ENCODE measurements around the gene OR1J1.

OR1J1 gene

GRCh38 chr9:122518226-122518625 lies 40.5 kb upstream of the OR1J1 start:
- no peak overlapping the region for H3K4me3 ChIP-seq (ENCODE audit: low read depth, low read length)
- H3K9me3 ChIP-seq (ENCODE audit: severe bottlenecking): no peaks in the 10 kb centered on the region
- H3K27me3 ChIP-seq (ENCODE audit: insufficient read depth, low read depth, severe bottlenecking): no peaks in the 10 kb centered on the region
- DNase-seq: no peak
- H3K27ac ChIP-seq: no peak overlapping the region
- no peaks in the 10 kb centered on the region for H3K36me3 ChIP-seq
- TF ChIP-seq CTCF (IDR thresholded peaks at IDR 0.05; ENCODE audit: low read depth, low read length): no peak

GRCh38 chr9:122510502-122510901 lies 32.8 kb upstream of the OR1J1 start, which contains the start of gene OR1J2:
Gene OR1J2 (plus strand): TSS chr9:122510802. CDS start chr9:122510802, 0 bp downstream.
- Histone ChIP-seq H3K9me3 (ENCODE audit: severe bottlenecking) (no peaks in the 10 kb centered on the region), H3K36me3 (no peaks in the 10 kb centered on the region), H3K4me3 (ENCODE audit: low read depth, low read length) (no peak within 1 kb of the TSS), H3K27me3 (ENCODE audit: insufficient read depth, low read depth, severe bottlenecking) (no peaks in the 10 kb centered on the region), H3K27ac (no peak within 1 kb of the TSS)
- no peak for TF ChIP-seq CTCF (IDR thresholded peaks at IDR 0.05; ENCODE audit: low read depth, low read length)
- DNase-seq: no peak

GRCh38 chr9:122506964-122507363 lies 29.2 kb upstream of the OR1J1 start:
- no peaks in the 10 kb centered on the region for H3K27me3 ChIP-seq (ENCODE audit: insufficient read depth, low read depth, severe bottlenecking)
- H3K36me3 ChIP-seq: no peaks in the 10 kb centered on the region
- no peak overlapping the region for H3K27ac ChIP-seq
- DNase-seq: no peak
- no peak for TF ChIP-seq CTCF (IDR thresholded peaks at IDR 0.05; ENCODE audit: low read depth, low read length)
- no peaks in the 10 kb centered on the region for H3K9me3 ChIP-seq (ENCODE audit: severe bottlenecking)
- no peak overlapping the region for H3K4me3 ChIP-seq (ENCODE audit: low read depth, low read length)

GRCh38 chr9:122498883-122499288 lies 21.2 kb upstream of the OR1J1 start:
- DNase-seq: peak; percentile 82
- peak overlapping the region; percentile 29 for H3K27ac ChIP-seq
- H3K9me3 ChIP-seq (ENCODE audit: severe bottlenecking): peaks cover 5% of the 10 kb centered on the region
- no peaks in the 10 kb centered on the region for H3K27me3 ChIP-seq (ENCODE audit: insufficient read depth, low read depth, severe bottlenecking)
- H3K4me3 ChIP-seq (ENCODE audit: low read depth, low read length): no peak overlapping the region
- no peaks in the 10 kb centered on the region for H3K36me3 ChIP-seq
- peak; percentile 96 for TF ChIP-seq CTCF (IDR thresholded peaks at IDR 0.05; ENCODE audit: low read depth, low read length)

- Histone ChIP-seq H3K27ac (no peak overlapping the region), H3K36me3 (no peaks in the 10 kb centered on the region), H3K27me3 (ENCODE audit: insufficient read depth, low read depth, severe bottlenecking) (peaks cover 3% of the 10 kb centered on the region), H3K9me3 (ENCODE audit: severe bottlenecking) (no peaks in the 10 kb centered on the region), H3K4me3 (ENCODE audit: low read depth, low read length) (no peak overlapping the region)
- DNase-seq: no peak
- TF ChIP-seq CTCF (IDR thresholded peaks at IDR 0.05; ENCODE audit: low read depth, low read length): no peak
Observed at GRCh38 chr9:122479062-122479461, 1.3 kb upstream of the OR1J1 start.

GRCh38 chr9:122477346-122477745 lies 380 bp downstream of the OR1J1 start:
- Histone ChIP-seq H3K9me3 (ENCODE audit: severe bottlenecking) (peaks cover 3% of the 10 kb centered on the region), H3K27ac (no peak overlapping the region), H3K27me3 (ENCODE audit: insufficient read depth, low read depth, severe bottlenecking) (peaks cover 10% of the 10 kb centered on the region), H3K4me3 (ENCODE audit: low read depth, low read length) (no peak overlapping the region), H3K36me3 (no peaks in the 10 kb centered on the region)
- no peak for TF ChIP-seq CTCF (IDR thresholded peaks at IDR 0.05; ENCODE audit: low read depth, low read length)
- no peak for DNase-seq
